Metanephros (tissue), 1 donor: ENCODE measurements around the gene SLC18A3. TPM values are rescaled to one million over a fixed set of nuclear protein-coding genes. Genes with fewer than 3 reads are reported as not detected.

ENCODE experiments used
- total RNA-seq: library from RNA; depleted of rRNA; stranded (reverse); fragments of >200 nt; gene quantifications from one replicate; pipeline ENCODE4 v1.2.3, GENCODE V29; 2014

The SLC18A3 gene
- not detected for total RNA-seq

DNA sequence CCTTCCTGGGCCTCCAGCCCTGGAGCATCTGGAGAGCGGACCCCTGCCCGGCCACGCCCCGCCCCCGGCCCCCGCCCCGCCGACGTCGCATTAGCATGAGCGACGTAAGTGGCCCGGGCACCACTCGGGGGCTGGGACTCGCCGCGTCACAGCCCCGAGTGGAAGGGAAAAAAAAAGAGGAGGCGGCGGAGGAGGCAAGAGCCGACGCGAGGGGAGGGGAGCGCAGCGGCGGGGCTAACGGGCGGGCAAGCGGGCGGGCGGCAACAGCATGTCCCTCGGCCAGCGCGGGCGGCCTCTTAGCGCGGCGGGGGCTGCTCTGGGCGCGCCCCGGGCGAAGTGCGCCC, at the start of gene SLC18A3:
Gene SLC18A3 (plus strand): TSS at position 197 of the 344 bp plus-strand sequence. CDS start 431 bp downstream, outside the sequence.

DNA sequence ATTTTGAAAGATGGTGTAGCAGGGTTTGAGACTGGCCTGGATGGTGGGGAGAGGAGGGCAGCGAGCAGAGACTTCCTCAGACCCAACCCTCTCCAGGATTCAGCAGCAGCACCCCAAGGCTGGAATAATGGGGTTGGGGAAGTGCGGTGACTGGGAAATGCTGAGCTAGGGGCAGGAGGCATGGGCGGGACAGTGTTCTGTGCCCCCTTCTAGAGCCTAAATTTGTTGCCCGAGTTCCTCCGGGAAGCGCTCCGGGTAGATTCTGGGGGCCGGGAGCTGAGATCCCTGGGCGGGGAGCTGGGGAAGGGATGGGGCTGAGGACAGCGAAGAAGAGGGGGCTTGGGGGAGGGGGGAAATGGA, 3.8 kb downstream of the SLC18A3 start, which contains the start of gene CHAT:
Gene CHAT (plus strand): TSS at position 156 of the 360 bp plus-strand sequence. CDS start 153 bp downstream, at position 309.

Other genes with a start within 250 kb of the SLC18A3 start
- gene DRGX, start 214.2 kb upstream of the SLC18A3 start, total RNA-seq: not detected
- 20.7 TPM for gene ERCC6, start 71.2 kb upstream of the SLC18A3 start, total RNA-seq
- gene CHAT, start 3.7 kb downstream of the SLC18A3 start, total RNA-seq: not detected
- gene C10orf53, start 69.3 kb downstream of the SLC18A3 start, total RNA-seq: not detected
- gene OGDHL, start 152.0 kb downstream of the SLC18A3 start, total RNA-seq: 57.6 TPM